ENCODE measurements around the gene GOLT1A. TPM values are rescaled to one million over a fixed set of nuclear protein-coding genes. Genes with fewer than 3 reads are reported as not detected.
A peak's percentile ranks its signal among the peaks of the same experiment; 100 is the strongest.

Gene GOLT1A
- polyA plus RNA-seq, 2 of the 4 experiments (the other 2 are of a cell fraction): 1.8 to 6.4 TPM

DNA sequence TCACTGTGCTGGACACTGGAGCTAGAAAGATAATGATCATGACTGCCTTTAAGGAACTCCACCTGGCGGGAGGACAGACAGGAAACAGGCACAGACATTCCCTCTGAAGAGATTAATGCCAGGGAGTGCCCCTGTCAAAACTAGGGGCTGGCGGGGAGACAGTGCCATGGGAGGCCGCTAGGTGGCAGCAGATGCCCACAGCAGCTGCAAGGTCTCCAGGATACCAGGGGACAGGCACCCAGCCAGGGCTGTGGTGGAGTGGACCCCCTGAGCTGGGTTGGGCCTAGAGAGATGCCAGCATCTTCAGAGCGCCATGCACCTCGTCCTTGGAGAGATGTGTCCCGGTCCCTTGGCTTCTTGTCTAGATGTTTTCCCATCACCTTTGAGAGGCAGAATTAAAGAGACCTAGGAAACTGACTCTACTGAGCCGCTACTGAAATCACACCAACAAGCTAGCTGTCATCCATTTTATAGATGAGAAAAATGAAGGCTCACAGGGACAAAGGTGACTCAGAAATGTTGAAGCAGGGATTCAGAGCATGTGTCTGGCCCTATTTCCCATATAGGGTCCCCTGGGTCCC lies 51.2 kb downstream of the GOLT1A start:
- no peaks in the 10 kb centered on the region for H3K4me1 ChIP-seq
- H3K9me3 ChIP-seq: no peaks in the 10 kb centered on the region
- DNase-seq (ENCODE audit: low read depth in 1 of 2, low spot score in 1 of 2) (peak; percentile 77 to 85), ATAC-seq (peak; percentile 89 to 98), FAIRE-seq (no peak)
- ChIA-PET POLR2A (interaction anchor here (0.7 kb wide), 1 partner anchor 835 kb away, joined by 5 read pairs; no protein-coding TSS in a partner anchor), CTCF (interaction anchor here (0.5 to 16.3 kb wide), 88 partner anchors 10 to 989 kb away, joined by 3 to 314 read pairs (median 5); partner anchors contain the start of genes ETNK2, GOLT1A, KISS1 and PLEKHA6)
- H3K27ac ChIP-seq: no peak overlapping the region
- WGBS (ENCODE audit: missing lambda C conversion rate): 12% methylated on average over 7 of the region's 7 CpGs
- H3K4me3 ChIP-seq: no peak overlapping the region
- H3K4me2 ChIP-seq: no peak overlapping the region
- TF ChIP-seq ZNF302 (CRISPR knock-in tag; IDR thresholded peaks at IDR 0.05) (no peak), HES2 (IDR thresholded peaks at IDR 0.05) (no peak), HOXB5 (CRISPR knock-in tag; IDR thresholded peaks at IDR 0.05) (0 out of 2 replicates have a peak, but pooled peaks have one; percentile 36), FOSB (CRISPR knock-in tag; IDR thresholded peaks at IDR 0.05) (no peak), JUN (IDR thresholded peaks at IDR 0.05) (no peak), CHD2 (IDR thresholded peaks at IDR 0.05; ENCODE audit: low read length, partially characterized antibody) (no peak), KDM5A (IDR thresholded peaks at IDR 0.05) (no peak), SMC3 (IDR thresholded peaks at IDR 0.05) (peak; percentile 91), CHD4 (IDR thresholded peaks at IDR 0.05; ENCODE audit: borderline replicate concordance) (no peak), ELK1 (IDR thresholded peaks at IDR 0.05; ENCODE audit: low read depth, low read length) (no peak), PBX3 (IDR thresholded peaks at IDR 0.05) (no peak), RAD21 (conservative IDR thresholded peaks at IDR 0.05 in 1 of 2, IDR thresholded peaks at IDR 0.05 in 1 of 2) (peak; percentile 97), HMGXB4 (CRISPR knock-in tag; IDR thresholded peaks at IDR 0.05; ENCODE audit: borderline replicate concordance) (no peak), POLR2AphosphoS2 (conservative IDR thresholded peaks at IDR 0.05; ENCODE audit: low read length) (no peak), GATA3 (IDR thresholded peaks at IDR 0.05; ENCODE audit: borderline replicate concordance) (no peak), HOXA7 (CRISPR knock-in tag; IDR thresholded peaks at IDR 0.05) (no peak), ZSCAN20 (CRISPR knock-in tag; IDR thresholded peaks at IDR 0.05) (no peak), FOXS1 (CRISPR knock-in tag; IDR thresholded peaks at IDR 0.05) (no peak), CBX2 (IDR thresholded peaks at IDR 0.05; ENCODE audit: borderline replicate concordance, low read depth) (no peak), CBX8 (IDR thresholded peaks at IDR 0.05) (no peak), MAFK (IDR thresholded peaks at IDR 0.05; ENCODE audit: partially characterized antibody) (no peak), ZC3H11A (IDR thresholded peaks at IDR 0.05) (no peak), JUNB (IDR thresholded peaks at IDR 0.05) (no peak), TP53 (CRISPR knock-in tag; IDR thresholded peaks at IDR 0.05) (no peak), ESRRA (IDR thresholded peaks at IDR 0.05; ENCODE audit: borderline replicate concordance, low read length) (no peak), EHF (CRISPR knock-in tag; IDR thresholded peaks at IDR 0.05) (no peak), NFE2L2 (conservative IDR thresholded peaks at IDR 0.05; ENCODE audit: low read length) (no peak), REST (IDR thresholded peaks at IDR 0.05) (no peak), EP300 (IDR thresholded peaks at IDR 0.05) (no peak), ZFP36 (IDR thresholded peaks at IDR 0.05; ENCODE audit: borderline replicate concordance, partially characterized antibody) (no peak)
- TF ChIP-seq, protein P1, sequence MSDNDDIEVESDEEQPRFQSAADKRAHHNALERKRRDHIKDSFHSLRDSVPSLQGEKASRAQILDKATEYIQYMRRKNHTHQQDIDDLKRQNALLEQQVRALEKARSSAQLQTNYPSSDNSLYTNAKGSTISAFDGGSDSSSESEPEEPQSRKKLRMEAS (IDR thresholded peaks at IDR 0.05): no peak
- TF ChIP-seq, protein P2, sequence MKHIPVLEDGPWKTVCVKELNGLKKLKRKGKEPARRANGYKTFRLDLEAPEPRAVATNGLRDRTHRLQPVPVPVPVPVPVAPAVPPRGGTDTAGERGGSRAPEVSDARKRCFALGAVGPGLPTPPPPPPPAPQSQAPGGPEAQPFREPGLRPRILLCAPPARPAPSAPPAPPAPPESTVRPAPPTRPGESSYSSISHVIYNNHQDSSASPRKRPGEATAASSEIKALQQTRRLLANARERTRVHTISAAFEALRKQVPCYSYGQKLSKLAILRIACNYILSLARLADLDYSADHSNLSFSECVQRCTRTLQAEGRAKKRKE (CRISPR knock-in tag; IDR thresholded peaks at IDR 0.05; ENCODE audit: low read depth): no peak

Measured in A549 (cell line).